ENCODE data around the gene ORC3.
A peak's percentile ranks its signal among the peaks of the same experiment; 100 is the strongest.

The ORC3 gene

DNA sequence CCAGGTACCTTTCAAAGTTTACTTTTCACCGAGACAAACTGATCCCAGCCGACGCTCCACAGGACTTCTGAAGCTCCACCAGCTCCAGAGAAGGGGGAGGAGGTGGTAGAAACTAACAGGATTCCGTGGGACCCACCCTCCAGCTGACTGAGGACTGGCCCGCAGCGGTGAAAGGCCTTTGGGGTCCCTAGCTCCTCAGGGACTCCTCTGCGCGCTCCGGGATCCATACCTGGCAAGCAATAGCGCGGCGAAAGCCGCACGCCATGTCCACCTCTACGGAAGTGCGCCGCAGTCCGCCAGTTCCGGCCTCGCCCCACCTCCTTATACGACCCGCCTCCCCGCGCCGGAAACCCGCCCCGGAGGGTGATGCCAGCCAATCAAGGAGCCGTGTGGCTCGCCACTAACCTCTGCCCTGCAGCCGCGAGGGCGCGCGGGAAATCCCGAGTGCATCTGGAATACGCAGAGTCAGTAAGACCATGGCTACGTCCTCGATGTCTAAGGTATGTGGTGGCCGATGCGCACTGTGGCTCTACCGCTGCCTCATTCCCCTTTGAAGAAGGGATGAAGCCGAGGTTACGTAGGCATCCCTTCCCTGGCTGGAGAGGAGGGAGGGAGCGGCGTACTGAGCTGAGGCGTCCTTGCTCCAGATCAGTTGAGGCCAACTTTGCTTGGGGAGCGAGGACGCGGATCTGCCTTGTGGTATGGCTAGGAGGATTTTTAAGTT lies at the start of gene ORC3, which contains the start of gene RARS2:
TSS of gene ORC3 (plus strand) at position 443 of the 724 bp plus-strand sequence. CDS start at position 477, 34 bp downstream.
TSS of gene RARS2 (minus strand) at position 295 of the 724 bp plus-strand sequence. CDS start at position 265, 30 bp downstream.
- peak; percentile 94 for DNase-seq

DNA sequence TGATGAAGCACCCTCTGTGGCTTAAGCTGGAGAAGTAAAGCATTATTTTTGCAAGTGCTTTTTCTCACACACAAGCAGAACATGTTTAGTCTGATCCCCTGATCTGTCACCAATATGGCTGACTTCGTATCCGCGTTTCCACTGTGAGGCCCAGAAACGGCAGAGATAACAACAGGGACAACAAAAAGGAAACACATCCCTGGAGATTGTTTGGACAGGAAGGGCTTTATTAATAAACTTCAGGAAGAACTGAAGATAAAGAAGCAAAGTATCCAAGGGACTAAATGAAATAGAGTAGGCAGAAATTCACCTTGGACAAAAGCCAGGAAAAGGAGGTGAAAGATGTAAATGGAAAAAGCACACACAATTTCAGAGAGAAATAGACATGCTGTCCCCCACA lies 49.4 kb upstream of the ORC3 start:
- no peak for DNase-seq

DNA sequence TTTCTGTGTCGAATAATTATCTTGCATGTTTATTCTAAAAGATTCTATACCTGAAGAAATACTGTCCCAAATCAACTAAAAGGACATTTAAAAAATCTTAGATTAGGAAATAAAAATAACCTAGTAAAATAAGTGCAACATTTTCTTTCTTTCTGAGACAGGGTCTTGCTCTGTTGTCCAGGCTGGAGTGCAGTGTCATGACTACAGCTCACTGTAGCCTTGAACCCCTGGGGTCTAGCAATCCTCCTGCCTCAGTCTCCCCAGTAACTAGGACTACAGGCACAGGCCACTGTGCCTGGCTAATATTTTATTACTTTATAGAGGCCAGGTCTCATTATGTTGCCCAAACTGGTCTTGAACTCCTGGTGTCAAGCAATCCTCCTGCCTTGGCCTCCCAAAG lies 48.9 kb upstream of the ORC3 start:
- no peak for DNase-seq

DNA sequence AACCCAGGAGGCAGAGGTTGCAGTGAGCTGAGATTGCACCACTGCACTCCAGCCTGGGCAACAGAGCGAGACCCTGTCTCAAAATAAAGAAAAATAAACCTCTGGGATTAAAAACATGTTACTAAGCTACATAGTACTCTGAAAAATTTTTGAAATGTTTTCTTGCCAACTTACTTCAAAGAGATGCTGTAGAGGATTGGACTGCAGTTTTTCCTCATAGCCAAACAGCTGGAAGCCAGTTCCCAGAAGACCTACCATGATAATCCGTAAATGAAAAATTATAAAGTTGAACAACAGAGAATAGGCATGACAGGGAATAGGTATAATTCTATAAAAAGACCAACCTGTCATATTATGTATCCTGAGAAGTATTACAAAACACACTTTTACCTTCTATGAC lies 48.2 kb upstream of the ORC3 start:
- no peak for DNase-seq

DNA sequence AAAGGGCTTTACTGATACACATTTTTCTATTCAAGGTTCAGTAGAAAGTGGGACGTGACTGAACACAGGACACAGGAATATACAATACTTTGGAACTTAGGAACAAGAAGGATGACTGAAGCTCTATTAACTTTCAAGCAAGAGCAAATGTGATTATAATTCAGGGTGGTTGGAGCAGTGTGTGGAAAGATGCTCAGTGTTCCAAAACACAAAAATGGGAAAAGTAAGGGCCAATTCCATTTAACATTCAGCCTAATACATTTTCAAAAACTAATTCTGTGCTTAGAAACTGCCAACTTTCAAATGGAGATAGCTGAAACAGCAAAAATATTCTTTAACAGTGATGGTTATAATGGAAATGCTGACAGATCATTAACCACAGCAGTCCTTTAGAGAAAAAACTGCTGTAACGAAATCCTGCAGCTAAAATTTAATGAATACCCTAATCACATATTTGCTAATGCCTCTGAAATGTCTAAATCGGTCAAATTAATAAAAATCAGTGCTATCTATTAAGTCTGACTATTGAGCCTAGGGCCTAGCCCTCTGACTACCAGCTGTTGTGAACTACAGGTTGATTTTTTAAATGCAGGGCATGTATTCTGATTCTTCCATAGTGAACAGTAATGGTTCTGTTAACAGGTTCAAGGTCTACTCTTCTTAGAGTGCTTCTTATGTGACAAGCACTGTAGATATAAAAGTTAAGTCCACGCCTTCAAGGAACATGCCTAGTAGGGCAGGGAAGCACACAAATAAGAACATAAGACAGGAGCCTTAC lies 46.0 kb upstream of the ORC3 start:
- DNase-seq = no peak

DNA sequence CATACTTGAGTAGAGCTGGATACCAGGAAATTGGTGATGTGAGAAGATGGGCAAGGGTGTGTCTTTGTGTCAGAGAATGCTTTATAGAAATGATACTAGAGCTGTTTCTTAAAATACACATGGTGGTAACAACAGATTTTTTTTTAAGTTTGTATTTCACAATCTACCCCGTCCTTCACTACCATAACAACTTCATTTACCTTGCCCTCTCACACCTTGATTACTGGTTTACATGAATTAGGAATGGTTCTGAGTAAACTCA lies 45.5 kb upstream of the ORC3 start:
- no peak for DNase-seq

DNA sequence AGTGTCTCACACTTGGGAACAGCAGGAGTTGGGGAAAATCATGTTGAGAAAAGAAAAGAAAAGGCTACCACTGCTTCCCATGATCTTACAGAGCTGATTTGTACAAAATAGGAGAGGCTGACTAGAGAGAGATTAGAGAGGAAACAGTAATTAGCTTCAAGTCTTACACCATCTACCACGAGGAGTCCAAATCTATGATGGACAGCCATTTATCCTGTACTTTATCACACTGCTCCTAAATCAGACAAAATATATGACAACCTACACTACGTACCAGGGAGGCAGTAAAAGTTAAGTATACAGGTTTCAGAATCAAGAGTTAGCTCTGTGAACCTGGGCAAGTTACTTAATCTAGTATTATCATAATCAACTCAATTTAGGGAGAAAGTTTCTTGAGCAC lies 38.1 kb upstream of the ORC3 start:
- DNase-seq = no peak

DNA sequence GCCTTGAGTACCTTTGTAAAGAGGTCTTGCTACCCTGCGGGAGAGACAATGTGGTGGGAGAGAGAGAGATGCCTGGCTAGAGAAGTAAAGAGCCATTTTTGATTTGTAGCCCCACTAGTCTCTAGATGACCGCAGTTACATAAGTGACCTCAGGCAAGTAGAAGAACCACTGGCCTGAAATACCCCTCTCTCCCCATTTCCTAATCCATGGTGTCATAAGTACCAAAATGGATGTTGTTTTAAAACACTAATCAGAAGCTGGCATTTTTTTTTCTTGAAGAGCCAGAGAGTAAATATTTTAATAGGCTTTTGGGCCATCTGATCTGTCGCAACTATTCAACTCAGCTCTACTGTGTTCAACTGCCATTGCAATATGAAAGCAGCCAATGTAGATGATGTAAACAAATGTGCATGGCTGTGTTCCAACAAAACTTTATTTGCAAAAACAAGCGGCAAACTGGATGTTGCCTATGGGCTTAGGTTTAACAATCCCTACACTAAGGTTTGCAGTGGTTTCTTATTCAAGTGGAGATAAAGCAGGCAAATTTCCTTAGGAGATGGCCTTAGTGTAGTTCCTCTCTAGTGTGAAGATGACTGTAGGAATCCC lies 36.7 kb upstream of the ORC3 start:
- no peak for DNase-seq

DNA sequence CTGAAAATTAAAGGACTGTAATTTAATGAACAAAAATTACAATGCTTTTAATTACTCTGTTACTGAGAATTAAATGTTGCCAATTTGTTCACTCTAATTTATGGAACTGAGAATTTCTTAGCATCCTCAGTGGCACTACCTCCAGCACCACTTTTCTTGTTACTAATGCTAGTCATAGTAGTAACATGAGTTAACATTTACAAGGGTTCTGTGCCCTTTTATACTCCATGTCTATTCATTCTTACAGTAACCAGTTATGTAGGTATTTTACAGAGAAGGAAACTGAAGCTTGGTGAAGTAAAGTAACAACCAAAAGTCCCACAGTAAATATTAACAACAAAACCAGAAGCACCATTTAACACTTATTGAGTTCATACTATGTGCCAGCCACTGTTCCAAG lies 34.4 kb upstream of the ORC3 start:
- DNase-seq = no peak

DNA sequence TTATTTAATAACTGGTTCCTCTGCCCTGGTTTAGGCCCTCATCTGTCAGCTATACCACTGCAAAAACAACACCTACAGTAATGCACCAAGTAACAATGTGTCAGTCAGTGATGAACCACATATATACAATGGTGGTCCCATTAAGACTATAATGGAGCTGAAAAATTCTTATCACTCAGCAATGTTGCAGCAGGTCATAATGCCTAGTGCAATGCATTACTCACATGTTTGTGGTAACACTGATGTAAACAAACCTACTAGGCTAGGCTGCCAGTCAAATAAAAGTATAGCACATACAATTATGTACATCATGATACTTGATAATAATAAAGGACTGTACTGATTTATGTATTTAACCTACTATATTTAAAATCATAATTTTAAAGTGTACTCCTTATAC lies 31.5 kb upstream of the ORC3 start:
- DNase-seq = no peak

DNA sequence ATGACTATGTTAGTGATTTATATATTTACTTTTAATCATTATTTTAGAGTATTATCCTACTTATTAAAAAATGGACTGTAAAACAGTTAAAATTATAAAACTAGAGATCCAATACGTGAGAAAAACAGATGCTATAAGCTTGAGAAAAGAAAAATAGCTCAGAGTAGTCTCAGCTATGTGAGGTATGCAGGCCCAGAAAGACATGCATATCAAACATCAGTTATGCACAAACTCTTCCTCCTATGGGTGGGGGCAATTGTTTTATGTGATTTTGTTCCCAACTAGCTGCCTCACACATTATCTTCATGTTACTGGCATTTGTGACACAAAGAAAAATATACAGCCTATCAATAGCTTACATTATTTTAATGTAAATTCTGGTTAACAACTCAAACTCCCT lies 28.9 kb upstream of the ORC3 start:
- no peak for DNase-seq

DNA sequence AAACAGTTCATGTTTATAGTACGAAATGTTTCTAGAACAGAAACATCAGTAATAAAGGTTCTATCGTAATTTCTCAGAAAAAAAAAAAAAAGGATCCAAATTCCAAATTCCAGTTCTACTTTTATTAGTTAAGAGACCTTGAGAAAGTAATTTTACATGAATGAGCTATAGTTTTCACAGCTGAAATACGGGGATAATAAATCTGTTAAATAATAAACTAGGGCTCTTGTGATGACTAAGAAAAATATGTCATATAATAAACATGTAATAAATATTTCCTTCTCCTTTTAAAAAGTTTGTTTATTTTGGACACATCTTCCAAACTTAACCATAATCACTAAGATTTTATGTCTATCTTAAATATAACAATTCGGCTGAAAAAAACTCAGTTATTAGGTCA lies 17.9 kb upstream of the ORC3 start:
- no peak for DNase-seq

DNA sequence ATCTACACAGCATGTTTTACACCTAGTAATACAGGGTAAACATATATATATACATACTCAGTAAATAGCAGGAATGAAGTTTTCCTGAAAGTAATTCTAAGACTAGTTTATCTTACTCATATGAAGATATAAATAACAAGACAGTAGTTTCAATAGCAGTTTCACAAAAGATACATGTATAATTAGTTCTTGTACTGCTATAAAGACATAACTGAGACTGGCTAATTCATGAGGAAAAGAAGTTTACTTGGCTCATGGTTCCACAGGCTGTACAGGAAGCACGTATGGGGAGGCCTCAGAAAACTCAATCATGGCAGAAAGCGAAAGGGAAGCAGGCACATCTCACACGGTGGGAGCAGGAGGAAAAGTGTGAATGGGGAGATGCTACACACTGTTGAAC lies 17.1 kb upstream of the ORC3 start:
- DNase-seq = no peak

DNA sequence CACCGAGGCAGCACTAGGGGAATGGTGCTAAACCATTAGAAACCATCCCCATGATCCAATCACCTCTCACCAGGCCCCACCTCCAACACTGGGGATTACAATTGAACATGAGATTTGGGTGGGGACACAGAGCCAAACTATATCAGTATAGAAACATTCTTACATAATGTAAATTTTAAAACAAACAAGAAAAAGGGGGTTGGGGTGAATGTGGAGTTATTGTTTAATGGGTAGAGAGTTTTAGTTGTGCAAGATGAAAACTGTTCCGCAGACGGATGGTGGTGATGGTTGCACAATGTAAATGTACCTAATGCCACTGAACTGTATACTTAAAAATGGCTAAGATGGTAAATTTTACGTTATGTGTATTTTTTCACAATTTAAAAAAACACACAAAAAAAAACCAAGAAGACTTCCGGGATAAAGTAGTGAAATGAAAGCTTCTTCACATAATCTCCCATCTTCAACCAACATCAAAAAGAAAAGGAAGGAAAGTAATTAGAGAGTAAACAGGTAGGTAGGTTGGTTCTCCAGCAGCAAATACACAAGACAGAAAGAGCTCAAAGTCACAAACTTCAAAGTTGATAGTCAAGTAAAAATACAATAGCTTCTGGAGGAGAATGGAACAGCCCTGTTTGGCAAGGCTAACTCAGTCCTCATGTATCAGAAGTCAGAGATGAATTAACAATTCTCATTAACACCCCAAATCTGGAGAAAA lies 16.5 kb upstream of the ORC3 start:
- DNase-seq = no peak

DNA sequence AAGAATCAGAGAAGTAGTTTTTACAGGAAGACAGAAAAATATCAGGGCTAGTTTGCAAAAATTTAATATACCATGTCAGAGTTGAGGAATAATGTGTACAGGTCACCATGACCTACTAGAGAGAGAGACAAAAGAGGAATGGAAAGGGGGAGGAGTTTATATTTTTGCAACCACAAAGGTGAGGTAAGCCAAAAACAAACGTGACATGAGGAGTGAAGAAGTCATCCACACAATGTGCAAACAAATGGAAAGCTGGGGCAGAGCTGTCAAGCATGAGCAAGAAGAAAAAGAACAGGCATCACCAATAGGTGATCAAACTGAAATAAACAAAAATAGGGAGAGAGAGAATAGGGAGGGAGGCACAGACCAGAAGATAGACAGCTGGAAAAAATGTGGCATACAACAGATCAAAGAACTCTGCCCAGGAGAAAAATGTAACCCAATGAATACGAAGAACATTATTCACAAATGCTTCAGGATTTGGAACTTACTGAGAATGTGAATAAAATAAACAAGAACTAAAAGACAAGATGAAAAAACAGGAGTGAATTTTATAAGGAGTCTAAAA lies 15.6 kb upstream of the ORC3 start:
- DNase-seq = no peak

DNA sequence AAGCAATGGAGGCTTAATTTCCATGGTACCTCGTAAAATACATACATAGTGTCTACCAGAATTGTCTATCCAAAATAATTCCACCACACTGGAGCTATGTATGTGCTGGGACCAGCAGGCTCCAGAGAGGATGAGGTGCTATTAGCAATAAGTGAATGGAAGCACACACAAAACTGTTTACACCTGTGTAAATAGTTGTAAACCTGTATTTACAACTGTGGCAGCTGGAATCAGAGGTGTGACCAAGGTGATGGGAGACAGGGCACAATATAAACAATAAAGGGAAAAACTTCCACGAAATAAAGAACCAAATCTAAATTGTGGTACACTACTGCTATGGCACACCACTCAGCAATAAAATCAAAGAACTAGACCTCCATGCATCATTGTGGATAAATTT lies 14.5 kb upstream of the ORC3 start:
- no peak for DNase-seq

DNA sequence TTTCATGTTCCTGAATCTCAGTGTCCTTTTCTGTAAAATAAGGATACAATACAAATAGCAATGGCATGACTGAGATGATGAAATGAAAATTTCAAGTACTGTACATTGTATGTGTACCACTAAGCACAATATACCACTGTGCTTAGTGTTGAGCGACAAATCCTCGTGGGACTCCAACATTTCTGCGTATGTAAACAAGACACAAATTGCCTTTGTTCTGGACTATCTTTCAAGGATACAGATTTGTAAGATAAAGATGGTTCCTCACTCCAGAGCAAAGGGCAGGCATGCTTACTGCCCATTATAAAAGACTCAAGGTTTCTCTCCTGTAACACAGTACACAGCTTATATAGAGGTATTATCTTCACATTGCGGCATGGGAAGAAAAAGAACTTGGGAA lies 6.1 kb upstream of the ORC3 start:
- no peak for DNase-seq

DNA sequence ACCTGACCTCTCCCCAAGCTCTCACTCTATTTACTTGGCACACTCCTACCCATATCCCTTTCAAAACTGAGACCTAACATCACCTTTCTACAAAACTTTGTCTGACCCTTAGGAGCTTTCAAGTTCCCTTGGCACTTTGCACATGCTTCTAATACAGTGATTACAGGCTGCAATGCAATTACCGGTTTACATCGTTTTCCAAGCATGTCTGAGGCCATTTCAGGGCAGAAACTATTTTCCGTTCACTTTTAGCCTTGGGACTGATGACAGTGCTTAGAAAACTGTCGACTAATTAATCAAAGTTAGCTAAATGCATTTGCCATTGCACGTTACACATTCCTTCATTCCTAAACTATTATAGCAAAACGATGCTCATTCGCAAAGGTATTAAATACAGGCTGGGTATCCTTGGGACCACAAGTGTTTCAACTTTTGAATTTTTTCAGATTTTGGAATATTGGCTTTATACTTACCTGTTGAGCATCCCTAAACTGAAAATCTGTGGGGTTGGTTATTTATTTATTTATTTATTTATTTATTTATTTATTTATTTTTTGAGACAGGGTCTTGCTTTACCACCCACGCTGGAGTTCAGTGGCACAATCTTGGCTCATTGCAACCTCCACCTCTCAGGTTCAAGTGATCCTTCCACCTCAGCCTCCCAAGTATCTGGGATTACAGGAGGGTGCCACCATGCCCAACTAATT lies 3.4 kb upstream of the ORC3 start:
- no peak for DNase-seq

DNA sequence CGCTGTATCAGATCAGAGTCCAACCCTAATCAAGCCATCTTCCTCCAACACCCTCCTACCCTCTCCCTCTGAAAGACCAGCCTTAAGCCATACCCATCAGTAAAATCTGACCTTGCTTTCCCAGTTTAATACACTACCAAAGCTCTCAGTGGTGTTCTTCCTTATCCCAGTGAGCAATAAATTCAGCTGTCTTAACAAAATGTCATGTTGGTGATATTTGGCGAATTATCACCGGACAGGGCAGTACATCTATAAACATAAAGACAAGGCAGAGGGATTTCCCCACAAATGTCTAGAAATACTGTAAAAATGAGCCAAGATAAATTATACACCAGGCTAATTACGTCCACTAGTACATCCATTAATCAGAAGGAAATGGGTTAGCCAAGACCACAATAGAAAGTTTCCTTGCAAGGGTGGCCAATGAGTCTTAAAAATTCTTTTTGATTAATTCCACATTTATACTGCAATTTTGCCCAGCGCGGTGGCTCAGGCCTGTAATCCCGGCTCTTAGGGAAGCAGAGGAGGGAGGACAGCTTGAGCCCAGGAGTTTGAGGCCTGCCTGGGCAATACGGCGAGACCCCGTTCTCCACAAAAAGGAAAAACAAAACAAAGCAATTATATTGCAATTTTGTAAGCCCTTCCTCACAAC lies 1.1 kb upstream of the ORC3 start:
- no peak for DNase-seq

DNA sequence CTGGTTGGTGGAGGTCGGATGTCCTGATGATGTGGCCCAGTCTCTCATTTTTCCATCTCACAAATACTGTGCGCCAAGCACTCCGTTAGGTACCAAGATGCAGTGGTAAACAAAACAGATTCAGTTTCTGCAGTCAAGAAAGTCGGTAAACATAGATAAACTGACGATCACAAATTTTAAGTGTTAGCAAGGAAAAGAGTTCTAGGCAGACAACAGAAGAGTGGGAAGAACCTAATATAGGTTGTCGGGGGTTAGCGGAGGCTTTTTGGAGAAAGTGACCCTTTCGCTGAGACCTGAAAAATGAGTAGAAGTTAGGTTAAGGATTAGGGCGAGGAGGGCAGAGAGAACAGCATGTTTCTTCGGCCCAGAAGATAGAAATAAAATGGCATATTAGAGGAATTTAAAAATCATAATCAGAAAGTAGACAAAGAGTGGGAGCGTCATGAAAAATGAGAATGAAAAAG lies 514 bp downstream of the ORC3 start:
- DNase-seq = no peak

DNA sequence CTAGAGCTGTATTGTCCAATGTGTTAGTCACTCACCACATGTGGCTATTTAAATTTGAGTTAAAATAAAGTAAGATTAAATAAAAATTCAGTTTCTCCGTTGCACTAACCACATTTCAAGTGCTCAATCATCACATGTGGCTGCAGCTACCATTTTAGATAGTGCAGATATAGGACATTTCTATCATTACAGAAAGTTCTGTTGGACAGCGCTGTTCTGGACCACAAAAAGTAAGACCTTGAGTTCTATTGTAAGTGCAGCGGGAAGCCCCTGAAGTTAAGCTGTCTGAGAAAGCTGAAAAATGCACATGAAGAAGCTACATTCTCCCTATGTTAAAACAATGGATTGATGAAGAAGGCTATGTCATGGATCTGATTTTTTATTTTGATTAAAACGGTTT lies 1.1 kb downstream of the ORC3 start:
- DNase-seq = no peak

DNA sequence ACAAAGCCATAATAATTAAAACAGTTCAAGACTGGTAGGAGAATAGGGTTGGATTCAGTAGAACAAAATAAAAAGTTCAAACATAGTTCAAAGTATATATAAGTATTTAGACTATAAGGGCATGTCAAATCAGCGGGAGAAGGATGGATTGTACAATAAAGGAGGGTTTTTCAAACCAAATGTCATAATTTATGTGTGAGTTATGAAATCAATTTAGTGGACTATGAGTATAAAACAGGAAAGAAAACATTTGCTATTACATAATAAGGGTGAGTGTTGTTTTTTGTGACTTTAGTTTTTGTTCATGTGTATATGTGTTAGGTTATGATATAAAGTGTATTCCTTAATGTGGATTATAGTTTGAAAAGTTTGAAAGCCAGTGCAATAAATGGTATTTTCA lies 10.6 kb downstream of the ORC3 start:
- no peak for DNase-seq

Data from CD4-positive, alpha-beta T cell treated with Interleukin-12 subunit alpha and Interleukin-12 subunit beta, for 1 hour (primary cell).